ENCODE results near the gene RHO.
A peak's percentile ranks its signal among the peaks of the same experiment; 100 is the strongest.
"Not testable (repeated sequence)": the region's sequence is repeated elsewhere in the genome, so short reads cannot be mapped to it uniquely, and the experiment has no call there.

Gene RHO

GRCh38 chr3:129500334-129500658 is 28.1 kb upstream of the RHO start:
- no peak for DNase-seq

GRCh38 chr3:129501630-129502029 is 26.8 kb upstream of the RHO start:
- DNase-seq: peak; percentile 33

- DNase-seq: peak; percentile 91
These were observed 25.6 kb upstream of the RHO start for GRCh38 chr3:129502641-129503408.

GRCh38 chr3:129503471-129504291 is 24.8 kb upstream of the RHO start:
- peak; percentile 77 for DNase-seq

- no peak for DNase-seq
These were observed 23.9 kb upstream of the RHO start for GRCh38 chr3:129504471-129505100.

- peak; percentile 99 for DNase-seq
These were observed 23.1 kb upstream of the RHO start for GRCh38 chr3:129505341-129505740.

- DNase-seq: peak; percentile 83
These were observed 22.2 kb upstream of the RHO start for GRCh38 chr3:129506231-129506742.

GRCh38 chr3:129507181-129507831 is 21.1 kb upstream of the RHO start:
- peak; percentile 31 for DNase-seq

- no peak for DNase-seq
These were observed 15.8 kb upstream of the RHO start for GRCh38 chr3:129512595-129512994.

- no peak for DNase-seq
These were observed 14.7 kb upstream of the RHO start for GRCh38 chr3:129513705-129514104.

- DNase-seq: no peak
These were observed 14.3 kb upstream of the RHO start for GRCh38 chr3:129514110-129514509.

GRCh38 chr3:129514563-129514962 is 13.9 kb upstream of the RHO start:
- no peak for DNase-seq

- not testable (repeated sequence) for DNase-seq
These were observed 13.2 kb upstream of the RHO start for GRCh38 chr3:129515108-129515820.

GRCh38 chr3:129515821-129516432 is 12.5 kb upstream of the RHO start:
- DNase-seq: not testable (repeated sequence)

- no peak for DNase-seq
These were observed 10.9 kb upstream of the RHO start for GRCh38 chr3:129517516-129517915.

- no peak for DNase-seq
These were observed 10.3 kb upstream of the RHO start for GRCh38 chr3:129518038-129518561.

GRCh38 chr3:129518581-129518980 is 9.9 kb upstream of the RHO start:
- no peak for DNase-seq

GRCh38 chr3:129519449-129519848 is 9.0 kb upstream of the RHO start:
- DNase-seq: no peak

- DNase-seq: no peak
These were observed 8.3 kb upstream of the RHO start for GRCh38 chr3:129519896-129520715.

- DNase-seq: no peak
These were observed 7.5 kb upstream of the RHO start for GRCh38 chr3:129520960-129521359.

- no peak for DNase-seq
These were observed 6.8 kb upstream of the RHO start for GRCh38 chr3:129521611-129522010.
